Measurements from ENCODE around the gene AFDN.

DNA sequence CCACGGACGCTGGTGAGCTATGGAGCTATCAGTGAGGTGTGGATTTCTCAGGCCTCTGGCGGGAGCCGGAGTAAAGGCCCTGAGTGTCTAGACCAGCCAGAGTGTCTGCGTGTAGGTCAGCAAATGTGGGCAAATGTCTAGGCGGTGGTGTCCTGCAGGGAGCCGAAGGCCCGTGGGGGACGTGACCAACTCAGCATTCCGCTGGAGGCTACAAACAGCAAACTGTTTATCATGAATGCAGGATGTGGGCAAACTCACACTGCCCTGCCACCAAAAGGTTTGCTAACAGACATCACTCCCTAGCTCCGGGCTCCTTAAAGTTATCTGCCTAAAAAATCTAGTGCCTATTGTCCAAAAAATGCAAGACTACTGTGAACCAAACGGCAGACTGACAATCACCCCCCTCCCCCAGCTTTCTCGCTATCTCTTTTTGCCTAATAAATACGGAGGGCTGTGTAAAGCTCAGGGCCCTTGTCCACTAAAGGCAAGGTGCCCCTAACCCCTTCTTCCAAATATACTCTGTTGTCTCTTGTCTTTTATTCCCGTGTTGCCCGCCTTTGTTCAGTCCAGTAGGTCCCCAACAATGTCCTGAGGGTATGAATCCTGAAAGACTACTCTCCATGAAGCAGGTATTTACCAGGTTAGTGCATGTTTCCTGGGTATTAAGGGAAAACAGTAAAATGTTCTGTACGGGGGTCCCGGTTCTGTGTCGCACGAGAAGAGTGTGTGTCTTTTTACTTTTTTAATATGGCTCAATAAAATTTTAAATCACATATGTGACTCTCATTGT lies 29.0 kb upstream of the AFDN start:
- TF ChIP-seq CTCF (IDR thresholded peaks at IDR 0.05) (no peak), POLR2A (IDR thresholded peaks at IDR 0.05) (no peak)
